CD14-positive monocyte (primary cell): ENCODE measurements around the gene GRM5. TPM values are rescaled to one million over a fixed set of nuclear protein-coding genes. Genes with fewer than 3 reads are reported as not detected.

ENCODE experiments used
- DNase-seq, 3 donors: peaks; one replicate each; pipeline ENCODE4 v3.0.0-alpha.2; 2011 to 2022
- H2AFZ ChIP-seq: 2 replicates; pipeline ENCODE4 v1.6.0; 2012; ENCODE audit warnings: mild to moderate bottlenecking, low read depth, low read length, inconsistent platforms; ENCODE audit not compliant: insufficient read depth, poor library complexity, severe bottlenecking
- H3K27ac ChIP-seq, 2 donors: 1 replicate in 1 of 2; 2 replicates in 1 of 2; pipeline ENCODE4 v1.5.1; 2012 to 2013; ENCODE audit warnings: low read length in 2 of 2, control low read depth in 1 of 2, inconsistent platforms in 1 of 2, low read depth in 1 of 2, mild to moderate bottlenecking in 1 of 2
- H3K27me3 ChIP-seq, 2 donors: one replicate each; pipeline versions ENCODE4 v1.6.0 to v1.6.1; 2011 to 2013; ENCODE audit warnings: low read length in 2 of 2; ENCODE audit not compliant: control insufficient read depth in 2 of 2, insufficient read depth in 2 of 2
- H3K36me3 ChIP-seq, 2 donors: replicated peaks in 1 of 2; 1 replicate in 1 of 2; 2 replicates in 1 of 2; pipeline versions ENCODE4 v1.5.1 to v1.6.1; 2012 to 2013; ENCODE audit warnings: low read length in 2 of 2, control low read depth in 1 of 2, inconsistent platforms in 1 of 2, mild to moderate bottlenecking in 1 of 2; ENCODE audit not compliant: insufficient read depth in 2 of 2, control insufficient read depth in 1 of 2
- H3K4me1 ChIP-seq, 2 donors: 1 replicate in 1 of 2; 2 replicates in 1 of 2; pipeline versions ENCODE4 v1.5.1 to v1.6.1; 2012 to 2013; ENCODE audit warnings: low read length in 2 of 2, control low read depth in 1 of 2, inconsistent platforms in 1 of 2, mild to moderate bottlenecking in 1 of 2, moderate library complexity in 1 of 2; ENCODE audit not compliant: insufficient read depth in 2 of 2, control insufficient read depth in 1 of 2
- H3K4me2 ChIP-seq: replicated peaks from 2 replicates; pipeline ENCODE3; 2012; ENCODE audit warnings: low read length, moderate library complexity, mild to moderate bottlenecking; ENCODE audit not compliant: poor library complexity, severe bottlenecking; ENCODE audit errors: extremely low read depth
- H3K4me3 ChIP-seq, 3 experiments: fragments of 200-600 bp in 1 of 3; sonication (generic) in 1 of 3; replicated peaks in 1 of 3; 1 replicate in 2 of 3; 2 replicates in 1 of 3; pipeline ENCODE4 v1.5.1; 2011 to 2013; ENCODE audit warnings: low read length in 3 of 3, mild to moderate bottlenecking in 3 of 3, control low read depth in 2 of 3, low read depth in 2 of 3, inconsistent platforms in 1 of 3, moderate library complexity in 1 of 3
- H3K79me2 ChIP-seq: 2 replicates; pipeline ENCODE4 v1.6.0; 2012; ENCODE audit warnings: mild to moderate bottlenecking, control low read depth, inconsistent platforms, low read length, moderate library complexity; ENCODE audit not compliant: insufficient read depth
- H3K9ac ChIP-seq: 2 replicates; pipeline ENCODE4 v1.6.0; 2017; ENCODE audit warnings: low read length, mild to moderate bottlenecking; ENCODE audit not compliant: insufficient read depth, poor library complexity, severe bottlenecking
- H3K9me3 ChIP-seq, 2 donors: replicated peaks in 1 of 2; 1 replicate in 1 of 2; 2 replicates in 1 of 2; pipeline versions ENCODE4 v1.5.1 to v1.6.1; 2012 to 2013; ENCODE audit warnings: low read length in 2 of 2, control low read depth in 1 of 2; ENCODE audit not compliant: control insufficient read depth in 1 of 2, insufficient read depth in 1 of 2
- H4K20me1 ChIP-seq: 2 replicates; pipeline ENCODE4 v1.6.0; 2012; ENCODE audit warnings: mild to moderate bottlenecking, low read length, control low read depth, moderate library complexity; ENCODE audit not compliant: insufficient read depth
- H3K27ac Mint-ChIP-seq, 7 donors: one replicate each; pipeline ENCODE4 v1.8.0; 2020; ENCODE audit warnings: mild to moderate bottlenecking in 7 of 7, mixed read lengths in 7 of 7, moderate library complexity in 6 of 7, inconsistent platforms in 2 of 7
- H3K27me3 Mint-ChIP-seq, 3 donors: one replicate each; pipeline ENCODE4 v1.8.0; 2021 to 2022; ENCODE audit warnings: low read depth in 3 of 3, mild to moderate bottlenecking in 3 of 3, mixed read lengths in 3 of 3, moderate library complexity in 3 of 3, inconsistent platforms in 1 of 3
- H3K36me3 Mint-ChIP-seq, 2 donors: one replicate each; pipeline ENCODE4 v1.8.0; 2020; ENCODE audit warnings: mixed read lengths in 2 of 2, inconsistent platforms in 1 of 2, mild to moderate bottlenecking in 1 of 2
- H3K4me1 Mint-ChIP-seq: one replicate; pipeline ENCODE4 v1.8.0; 2020; ENCODE audit warnings: mild to moderate bottlenecking, mixed read lengths
- H3K4me3 Mint-ChIP-seq, 2 donors: one replicate each; pipeline ENCODE4 v1.8.0; 2020; ENCODE audit warnings: mild to moderate bottlenecking in 2 of 2, mixed read lengths in 2 of 2, moderate library complexity in 1 of 2
- H3K9me3 Mint-ChIP-seq, 7 donors: one replicate each; pipeline ENCODE4 v1.8.0; 2020 to 2022; ENCODE audit warnings: mixed read lengths in 7 of 7, mild to moderate bottlenecking in 6 of 7, moderate library complexity in 6 of 7, inconsistent platforms in 2 of 7
- CTCF ChIP-seq: fragments of 200-600 bp; IDR thresholded peaks from one replicate; pipeline ENCODE4 v1.8.0; 2022; ENCODE audit warnings: antibody characterized with exemption, mild to moderate bottlenecking
- WGBS: methylation state at CpG from one replicate; pipeline ENCODE4 v1.1.5; 2013; ENCODE audit warnings: missing lambda C conversion rate; ENCODE audit not compliant: insufficient coverage; 5-methylcytosine and 5-hydroxymethylcytosine counted together
- intact Hi-C, 2 donors: fragments of 100-400 bp; cut with micrococcal nuclease; formaldehyde crosslinking; loops; one replicate each; pipeline versions ENCODE4 v1.15.0 to v1.15.1; 2023
- polyA plus RNA-seq, 3 donors: library from polyadenylated mRNA; depleted of rRNA in 1 of 3; unstranded in 2 of 3; stranded (reverse) in 1 of 3; fragments of 300-500 nt in 2 of 3; fragments of >200 nt in 1 of 3; fragmentation: Illumina TruSeq in 2 of 3; gene quantifications; 1 replicate in 2 of 3; 2 replicates in 1 of 3; pipeline ENCODE4 v1.2.3, GENCODE V29; 2012 to 2021

The GRM5 gene
- polyA plus RNA-seq, 3 donors = not detected

DNA sequence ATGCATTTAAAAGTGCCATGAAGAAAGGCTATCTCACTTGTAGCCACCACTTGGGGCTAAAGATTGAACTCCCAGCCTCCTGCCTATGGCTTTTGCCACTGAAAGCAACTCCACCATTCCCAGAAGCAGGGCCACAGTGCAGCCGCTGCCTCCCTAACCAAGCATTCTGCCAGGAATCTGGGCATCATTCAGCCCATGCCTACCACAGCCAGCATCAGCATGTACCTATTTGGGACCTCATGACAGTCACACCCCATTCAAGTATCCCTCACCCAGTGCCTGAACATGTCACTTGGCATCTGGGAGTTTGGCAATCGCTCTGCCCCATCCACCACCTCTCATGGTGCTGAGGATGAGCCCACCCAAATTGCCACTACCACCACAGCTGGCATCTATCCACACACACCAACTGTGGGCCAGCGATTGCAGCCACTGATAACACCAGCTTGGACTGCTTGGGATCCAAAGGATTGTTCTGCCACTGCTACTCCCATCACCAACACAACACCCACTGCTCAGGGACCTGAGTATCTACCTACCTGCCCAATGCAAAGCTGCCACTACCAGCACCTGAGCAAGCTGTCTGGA, 234.4 kb downstream of the GRM5 start:
- no peak for TF ChIP-seq CTCF
- intact Hi-C loops = no loop called here
- H3K27me3 Mint-ChIP-seq = peaks cover 0 to 1% (median 0%) of the 10 kb centered on the region in 3 donors
- Histone ChIP-seq H3K9me3 (peaks cover 11 to 14% of the 10 kb centered on the region in 2 donors), H3K4me1 (no peaks in the 10 kb centered on the region), H4K20me1 (no peaks in the 10 kb centered on the region), H3K27ac (no peak overlapping the region), H3K36me3 (no peaks in the 10 kb centered on the region), H3K79me2 (no peaks in the 10 kb centered on the region), H3K9ac (no peak overlapping the region), H2AFZ (no peak overlapping the region), H3K27me3 (no peaks in the 10 kb centered on the region), H3K4me3 (no peak overlapping the region), H3K4me2 (no peak overlapping the region)
- WGBS = 78% methylated on average over 3 of the region's 3 CpGs
- no peak overlapping the region for H3K4me3 Mint-ChIP-seq
- H3K9me3 Mint-ChIP-seq = peaks cover 2 to 12% (median 3%) of the 10 kb centered on the region in 7 donors
- DNase-seq = no peak
- no peak overlapping the region for H3K27ac Mint-ChIP-seq
- H3K36me3 Mint-ChIP-seq = no peaks in the 10 kb centered on the region
- H3K4me1 Mint-ChIP-seq = no peaks in the 10 kb centered on the region

GRCh38 chr11:88827018-88827676, 238.6 kb downstream of the GRM5 start:
- no peak overlapping the region for H3K27ac Mint-ChIP-seq
- H3K9ac ChIP-seq = no peak overlapping the region
- TF ChIP-seq CTCF = no peak
- no peak overlapping the region for H3K4me3 ChIP-seq
- no peaks in the 10 kb centered on the region for H4K20me1 ChIP-seq
- no CpG with 5 or more reads among the region's 3 CpGs for WGBS
- H2AFZ ChIP-seq = no peak overlapping the region
- H3K9me3 Mint-ChIP-seq = peaks cover 2 to 9% (median 3%) of the 10 kb centered on the region in 7 donors
- no peaks in the 10 kb centered on the region for H3K4me1 Mint-ChIP-seq
- H3K36me3 Mint-ChIP-seq = no peaks in the 10 kb centered on the region
- no peak overlapping the region for H3K4me2 ChIP-seq
- no peaks in the 10 kb centered on the region for H3K79me2 ChIP-seq
- H3K27me3 ChIP-seq = no peaks in the 10 kb centered on the region
- H3K4me1 ChIP-seq = no peaks in the 10 kb centered on the region
- no peaks in the 10 kb centered on the region for H3K36me3 ChIP-seq
- H3K27ac ChIP-seq = no peak overlapping the region
- peaks cover 0 to 1% (median 0%) of the 10 kb centered on the region in 3 donors for H3K27me3 Mint-ChIP-seq
- intact Hi-C loops = no loop called here
- peaks cover 13 to 14% of the 10 kb centered on the region in 2 donors for H3K9me3 ChIP-seq
- H3K4me3 Mint-ChIP-seq = no peak overlapping the region
- DNase-seq = no peak
